NT2/D1 (cell line): ENCODE measurements around the gene THAP8.

Experiments
- DNase-seq: peaks from one replicate; pipeline ENCODE4 v3.0.0-alpha.2; 2011; ENCODE audit warnings: low read depth, low spot score
- H3K27me3 ChIP-seq: 2 replicates; pipeline ENCODE4 v1.6.0; 2011; ENCODE audit warnings: mild to moderate bottlenecking; ENCODE audit not compliant: insufficient read length, insufficient read depth
- H3K36me3 ChIP-seq: 2 replicates; pipeline ENCODE4 v1.6.1; 2011; ENCODE audit warnings: mild to moderate bottlenecking, low read length, mixed read lengths; ENCODE audit not compliant: insufficient read depth, insufficient read length
- H3K4me1 ChIP-seq: 2 replicates; pipeline ENCODE4 v1.5.1; 2011; ENCODE audit not compliant: insufficient read depth, insufficient read length
- H3K4me3 ChIP-seq: 2 replicates; pipeline ENCODE4 v1.5.1; 2011; ENCODE audit warnings: low read depth; ENCODE audit not compliant: insufficient read length
- H3K9ac ChIP-seq: 2 replicates; pipeline ENCODE4 v1.6.0; 2011; ENCODE audit warnings: low read depth; ENCODE audit not compliant: insufficient read length
- H3K9me3 ChIP-seq: 2 replicates; pipeline ENCODE4 v1.5.1; 2011; ENCODE audit warnings: mild to moderate bottlenecking, low read length; ENCODE audit not compliant: insufficient read depth
- SUZ12 ChIP-seq: IDR thresholded peaks from 2 replicates; pipeline ENCODE4 v1.6.1; 2011; ENCODE audit not compliant: insufficient read length, insufficient read depth; ENCODE audit errors: extremely low read depth
- YY1 ChIP-seq: IDR thresholded peaks from 2 replicates; pipeline ENCODE4 v1.6.1; 2011; ENCODE audit not compliant: insufficient read length, insufficient read depth
- ZNF274 ChIP-seq: IDR thresholded peaks from 2 replicates; pipeline ENCODE4 v1.6.1; 2011; ENCODE audit warnings: mild to moderate bottlenecking, low read depth, low read length

THAP8 gene

GRCh38 chr19:35995048-35995993 is 58.8 kb downstream of the THAP8 start, which contains the start of gene SDHAF1:
Gene SDHAF1, plus strand, starts transcription at chr19:35995188. Its CDS starts 87 bp downstream, at chr19:35995275.
- H3K9me3 ChIP-seq = no peaks in the 10 kb centered on the region
- peak; percentile 79 for DNase-seq
- no peak for TF ChIP-seq YY1
- no peak for TF ChIP-seq ZNF274
- no peak for TF ChIP-seq SUZ12
- peak within 1 kb of the TSS; percentile 90 for H3K9ac ChIP-seq
- H3K4me1 ChIP-seq = peaks cover 9% of the 10 kb centered on the region
- no peaks in the 10 kb centered on the region for H3K27me3 ChIP-seq
- peaks cover 12% of the 10 kb centered on the region for H3K36me3 ChIP-seq
- H3K4me3 ChIP-seq = peak within 1 kb of the TSS; percentile 88

DNA sequence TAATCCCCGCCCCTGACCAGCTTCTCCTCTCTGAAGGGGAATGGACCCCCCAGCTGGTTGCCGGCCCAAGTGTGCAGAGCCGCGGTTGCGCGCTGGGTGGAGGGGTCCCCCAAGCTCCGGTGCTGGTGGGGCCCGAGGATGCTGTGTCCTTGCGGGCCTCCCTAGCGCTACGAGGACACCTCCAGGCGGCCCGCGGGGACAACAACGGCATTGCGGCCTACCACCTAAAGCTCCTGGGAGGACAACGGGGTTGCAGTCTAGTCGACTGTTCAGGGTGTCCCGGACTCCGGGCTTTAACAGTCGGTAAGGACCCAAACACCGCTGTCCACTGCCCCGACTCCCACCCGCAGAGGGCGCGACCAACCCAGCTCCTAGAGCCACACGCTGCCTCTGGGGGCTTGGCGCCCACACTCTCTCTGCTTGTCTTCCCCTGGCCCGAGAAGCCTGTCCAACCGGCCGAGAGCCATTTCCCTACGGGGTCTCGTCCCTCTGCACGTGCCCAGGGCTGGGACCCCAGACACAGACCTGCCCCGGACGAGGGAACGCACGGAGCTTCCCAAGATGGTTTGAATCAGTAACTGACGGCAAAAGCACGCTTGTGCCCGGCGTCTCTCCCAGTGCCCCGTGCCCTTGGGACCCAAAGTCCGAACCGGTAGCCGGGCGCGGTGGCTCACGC is 60.0 kb downstream of the THAP8 start:
- peaks cover 10% of the 10 kb centered on the region for H3K36me3 ChIP-seq
- DNase-seq = no peak
- 0 out of 2 replicates have a peak, but pooled peaks cover under 1% of the 10 kb centered on the region for H3K9me3 ChIP-seq
- H3K4me3 ChIP-seq = no peak overlapping the region
- no peaks in the 10 kb centered on the region for H3K27me3 ChIP-seq
- peaks cover 9% of the 10 kb centered on the region for H3K4me1 ChIP-seq
- H3K9ac ChIP-seq = peak overlapping the region; percentile 42
- TF ChIP-seq ZNF274 (no peak), YY1 (no peak), SUZ12 (no peak)

DNA sequence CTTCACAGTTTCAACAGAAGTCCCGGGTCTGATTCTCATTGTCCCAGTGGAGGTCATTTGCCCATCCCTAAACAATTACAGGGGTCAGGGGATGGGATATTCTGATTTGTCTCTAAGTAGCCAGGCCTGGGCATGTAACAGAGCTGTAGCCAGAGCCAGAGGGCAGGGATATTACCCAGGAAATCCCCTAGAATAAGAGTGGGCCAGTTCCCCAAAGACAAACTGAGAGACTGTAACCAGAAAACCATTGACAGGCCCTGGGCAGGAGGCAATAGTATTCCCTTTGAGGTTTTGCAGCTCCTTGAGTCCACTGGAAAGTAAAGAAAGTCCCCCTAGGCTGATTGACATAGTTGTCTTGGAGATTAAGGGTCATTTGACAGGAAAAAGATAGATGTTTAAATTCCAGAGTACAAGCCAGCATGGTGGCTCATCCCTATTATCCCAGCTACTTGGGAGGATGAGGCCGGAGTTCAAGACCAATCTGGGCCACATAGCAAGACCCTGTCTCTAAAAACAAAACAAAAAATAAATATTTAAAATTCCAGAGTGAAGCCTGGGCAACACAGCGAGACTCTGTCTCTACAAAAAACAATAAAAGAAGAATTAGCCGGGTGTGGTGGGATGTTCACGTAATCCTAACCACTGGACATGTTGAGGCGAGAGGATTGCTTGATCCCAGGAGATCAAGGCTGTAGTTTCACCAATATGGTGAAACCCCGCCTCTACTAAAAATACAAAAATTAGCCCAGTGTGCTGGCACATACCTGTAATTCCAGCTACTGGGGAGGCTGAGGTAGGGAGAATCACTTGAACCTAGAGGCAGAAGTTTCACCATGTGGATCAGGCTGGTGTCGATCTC is 60.9 kb downstream of the THAP8 start:
- Histone ChIP-seq H3K4me3 (no peak overlapping the region), H3K27me3 (no peaks in the 10 kb centered on the region), H3K36me3 (peaks cover 4% of the 10 kb centered on the region), H3K9ac (no peak overlapping the region), H3K9me3 (peaks cover 5% of the 10 kb centered on the region; the same call in 1 of the 2 replicates), H3K4me1 (peaks cover 9% of the 10 kb centered on the region)
- DNase-seq = no peak
- TF ChIP-seq YY1 (no peak), ZNF274 (no peak), SUZ12 (no peak)

- Histone ChIP-seq H3K9me3 (peaks cover 5% of the 10 kb centered on the region; the same call in 1 of the 2 replicates), H3K27me3 (no peaks in the 10 kb centered on the region), H3K4me3 (no peak overlapping the region), H3K9ac (no peak overlapping the region), H3K4me1 (peaks cover 6% of the 10 kb centered on the region), H3K36me3 (no peaks in the 10 kb centered on the region)
- no peak for DNase-seq
- TF ChIP-seq ZNF274 = no peak
- TF ChIP-seq SUZ12 = no peak
- TF ChIP-seq YY1 = no peak
Measured at GRCh38 chr19:35991731-35992450, 62.2 kb downstream of the THAP8 start.

GRCh38 chr19:35990771-35991730 is 63.0 kb downstream of the THAP8 start:
- no peak overlapping the region for H3K9ac ChIP-seq
- DNase-seq = no peak

More at GRCh38 chr19:35990771-35991730, 63.0 kb downstream of the THAP8 start:
- TF ChIP-seq YY1 (no peak), ZNF274 (no peak), SUZ12 (no peak)
- peaks cover 4% of the 10 kb centered on the region for H3K4me1 ChIP-seq
- H3K27me3 ChIP-seq = peaks cover 6% of the 10 kb centered on the region
- H3K36me3 ChIP-seq = no peaks in the 10 kb centered on the region
- H3K9me3 ChIP-seq = peaks cover 5% of the 10 kb centered on the region; the same call in 1 of the 2 replicates
- H3K4me3 ChIP-seq = no peak overlapping the region
